ENCODE data around the gene PRSS12.
"Not testable (repeated sequence)": the region's sequence is repeated elsewhere in the genome, so short reads cannot be mapped to it uniquely, and the experiment has no call there.

The PRSS12 gene

GRCh38 chr4:118352843-118353533, at the start of gene PRSS12:
TSS of gene PRSS12 (minus strand) at chr4:118353003. CDS start at chr4:118352720, 283 bp downstream.
- DNase-seq, result peak; percentile 15

GRCh38 chr4:118400356-118400755, 47.6 kb upstream of the PRSS12 start:
- no peak for DNase-seq

GRCh38 chr4:118399883-118400282, 47.1 kb upstream of the PRSS12 start:
- not testable (repeated sequence) for DNase-seq

DNA sequence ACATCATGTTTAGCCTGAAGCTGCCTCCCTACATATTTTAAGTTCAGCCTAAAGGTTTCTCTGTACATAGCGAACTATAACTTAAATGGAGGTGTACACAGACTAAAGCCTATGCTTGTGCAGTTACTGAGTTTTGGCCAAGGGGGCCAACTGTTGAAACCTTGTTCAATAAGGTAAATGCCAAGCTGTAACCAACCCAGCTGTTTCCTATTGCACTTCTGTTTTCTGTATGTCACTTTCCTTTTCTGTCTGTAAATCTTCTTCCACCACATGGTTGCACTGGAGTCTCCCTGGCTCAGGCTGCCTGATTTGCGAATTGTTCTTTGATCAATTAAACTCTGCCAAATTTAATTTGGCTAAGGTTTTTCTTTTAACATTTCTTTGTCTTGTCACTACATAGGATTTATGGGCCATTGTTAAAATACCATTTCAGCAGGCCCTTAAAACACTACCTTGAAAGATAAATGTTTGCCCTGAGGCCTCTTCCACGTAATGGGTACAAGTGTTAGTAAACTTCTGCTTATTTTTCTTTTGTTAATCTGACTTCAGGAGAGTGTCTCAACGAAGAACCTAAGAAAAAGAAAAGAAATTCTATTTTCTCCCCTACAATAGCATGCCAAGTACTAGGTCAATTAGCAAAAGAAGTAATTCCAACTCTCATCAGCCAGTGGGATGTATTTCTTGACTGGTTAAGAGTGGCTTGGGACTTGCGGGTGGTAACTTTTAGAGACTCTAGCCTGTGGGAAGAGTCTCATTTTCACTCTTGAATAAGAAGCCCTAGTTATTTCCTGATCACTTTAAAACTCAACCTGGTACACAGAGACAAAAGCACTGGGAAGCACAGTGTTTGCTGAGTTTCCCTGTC, 45.7 kb upstream of the PRSS12 start:
- no peak for DNase-seq

GRCh38 chr4:118397623-118397979, 44.8 kb upstream of the PRSS12 start:
- no peak for DNase-seq

- no peak for DNase-seq
Observed at GRCh38 chr4:118396881-118397622, 44.2 kb upstream of the PRSS12 start.

- DNase-seq, result no peak
Observed at GRCh38 chr4:118395057-118395644, 42.3 kb upstream of the PRSS12 start.

- DNase-seq, result not testable (repeated sequence)
Observed at GRCh38 chr4:118392509-118392908, 39.7 kb upstream of the PRSS12 start.

- no peak for DNase-seq
Observed at GRCh38 chr4:118390121-118390520, 37.3 kb upstream of the PRSS12 start.

DNA sequence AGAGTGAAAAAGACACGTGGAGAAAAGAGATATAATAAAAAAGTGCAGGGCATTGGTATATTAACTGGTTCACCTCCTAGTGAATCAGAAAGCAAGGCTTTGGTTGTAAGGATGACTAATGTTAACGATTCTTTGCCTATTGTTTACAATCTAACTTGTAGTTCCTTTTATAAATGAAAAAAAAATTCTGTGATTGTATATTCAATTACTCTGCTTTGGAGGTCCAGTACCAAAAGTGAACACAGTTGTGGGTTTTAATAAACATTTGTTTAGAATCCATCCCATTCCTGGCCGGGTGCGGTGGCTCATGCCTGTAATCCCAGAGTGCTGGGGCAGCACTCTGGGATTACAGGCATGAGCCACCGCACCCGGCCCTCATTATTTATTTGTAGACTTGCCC, 36.9 kb upstream of the PRSS12 start:
- DNase-seq, result no peak

DNA sequence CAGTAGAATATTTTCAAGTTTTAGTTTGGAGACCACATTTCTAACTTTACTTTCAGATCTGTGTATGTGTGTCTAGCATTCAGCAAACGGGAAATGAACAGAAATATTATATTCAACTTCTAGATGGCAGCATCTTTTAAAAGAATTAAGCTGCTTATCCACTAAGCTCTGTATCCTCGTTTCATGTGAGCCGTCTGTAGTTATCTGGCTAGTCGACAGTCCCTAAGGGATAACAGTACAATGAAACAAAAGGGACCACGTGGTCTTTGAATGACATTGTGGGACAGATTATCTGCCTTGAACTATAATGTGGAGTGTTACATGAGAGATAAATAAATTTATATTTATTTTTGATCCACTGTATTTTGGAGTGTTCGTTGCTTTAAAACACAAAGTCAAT, 35.8 kb upstream of the PRSS12 start:
- DNase-seq, result no peak

- DNase-seq, result no peak
Observed at GRCh38 chr4:118381902-118382301, 29.1 kb upstream of the PRSS12 start.

GRCh38 chr4:118373614-118374255, 20.9 kb upstream of the PRSS12 start:
- no peak for DNase-seq

DNA sequence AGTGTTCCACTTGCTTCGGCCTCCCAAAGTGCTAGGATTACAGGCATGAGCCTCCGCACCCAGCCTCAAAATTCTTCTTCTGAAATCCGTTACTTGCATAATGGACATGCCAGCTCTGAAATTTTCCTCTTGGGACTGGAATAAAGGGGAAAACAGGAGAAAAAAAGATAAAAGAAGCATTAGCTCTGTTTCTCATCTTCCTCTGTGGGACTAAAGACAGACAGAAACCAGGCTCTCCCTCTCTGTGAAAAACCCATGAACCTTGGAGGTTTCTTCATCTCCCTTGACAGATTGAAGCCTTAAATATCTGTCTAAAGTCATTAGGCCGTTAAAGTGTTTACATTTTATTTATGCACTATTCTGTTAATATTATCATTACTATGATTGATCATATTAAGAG, 19.4 kb upstream of the PRSS12 start:
- DNase-seq, result no peak

DNA sequence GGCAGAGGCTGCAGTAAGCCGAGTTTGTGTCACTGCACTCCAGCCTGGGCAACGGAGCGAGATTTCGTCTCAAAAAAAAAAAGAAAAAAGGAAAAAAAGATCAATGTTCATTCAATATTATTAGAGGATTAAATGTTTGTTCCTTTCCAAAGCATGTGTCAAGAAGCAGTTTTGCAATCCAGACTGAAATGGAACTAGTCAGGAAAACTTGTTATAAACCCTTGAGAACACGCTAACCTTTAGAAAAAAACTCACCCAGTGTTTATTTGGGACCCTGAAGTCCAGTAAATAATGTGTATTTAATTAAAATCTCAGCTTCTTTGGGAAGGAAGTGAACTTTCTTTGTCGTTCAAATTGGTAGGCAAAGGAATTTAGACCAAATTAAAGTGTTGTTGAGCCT, 16.4 kb upstream of the PRSS12 start:
- DNase-seq, result no peak

- DNase-seq, result no peak
Observed at GRCh38 chr4:118367872-118368271, 15.1 kb upstream of the PRSS12 start.

DNA sequence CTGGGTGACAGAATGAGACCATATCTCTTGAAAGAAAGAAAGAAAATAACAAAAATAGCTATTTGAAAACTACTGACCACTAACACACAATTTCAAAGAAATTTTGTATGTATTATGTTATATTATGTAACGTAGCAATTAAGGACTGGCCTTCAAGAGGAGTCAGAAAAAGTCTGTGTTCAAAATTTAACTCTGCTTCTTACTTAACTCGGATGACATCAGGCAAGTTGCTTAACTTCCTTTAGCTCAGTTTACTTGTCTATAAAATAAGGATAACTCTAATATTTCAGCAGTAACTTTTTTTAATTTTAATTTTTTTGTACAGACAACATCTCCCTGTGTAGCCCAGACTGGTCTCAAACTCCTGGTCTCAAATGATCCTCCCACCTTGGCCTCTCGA, 14.6 kb upstream of the PRSS12 start:
- DNase-seq, result no peak

DNA sequence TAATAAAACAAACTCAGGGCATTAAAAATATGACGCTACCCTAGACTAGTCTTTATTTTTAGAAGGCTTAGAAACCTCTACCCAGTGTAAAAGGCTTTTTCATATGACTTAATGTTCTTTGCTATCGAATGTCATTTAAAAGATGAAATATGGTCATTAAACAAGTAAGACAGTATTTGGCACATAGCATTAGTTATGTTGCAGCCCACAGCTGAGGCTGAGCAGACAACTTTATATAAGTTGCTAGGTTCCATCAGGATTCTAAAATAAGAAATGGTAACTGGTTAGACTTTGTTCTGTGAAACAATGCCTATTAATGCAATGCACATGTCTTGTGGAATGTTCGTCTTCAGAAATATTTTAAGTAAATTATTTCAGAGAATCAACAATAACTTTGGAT, 10.4 kb upstream of the PRSS12 start:
- DNase-seq, result no peak

GRCh38 chr4:118361192-118361591, 8.4 kb upstream of the PRSS12 start:
- no peak for DNase-seq

DNA sequence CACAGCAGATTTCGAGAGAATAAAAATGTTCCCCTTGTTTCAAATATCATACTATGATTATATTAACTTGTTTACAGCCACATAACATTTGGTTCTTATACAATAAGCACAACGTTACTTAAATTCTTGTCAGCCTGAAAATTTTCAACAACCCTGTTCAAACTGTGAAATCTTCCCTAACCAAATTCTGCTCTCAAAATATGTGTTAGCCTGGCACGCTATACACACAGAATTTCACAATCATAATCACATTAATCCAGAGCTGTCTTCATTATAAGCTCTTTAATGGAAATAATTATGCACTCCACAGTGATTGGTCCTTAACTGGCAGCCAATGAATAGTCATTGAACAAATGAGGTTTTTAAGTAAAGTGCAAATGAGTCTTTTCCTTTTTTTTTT, 7.3 kb upstream of the PRSS12 start:
- no peak for DNase-seq

GRCh38 chr4:118357601-118358000, 4.8 kb upstream of the PRSS12 start:
- DNase-seq, result no peak

GRCh38 chr4:118356731-118357130, 3.9 kb upstream of the PRSS12 start:
- DNase-seq, result no peak

GRCh38 chr4:118356111-118356510, 3.3 kb upstream of the PRSS12 start:
- no peak for DNase-seq
